Inferior parietal cortex (tissue), 1 donor: ENCODE results near the gene ZBTB7A.

Experiments used
- DNase-seq: peaks from one replicate; pipeline ENCODE4 v3.0.0-alpha.2; 2016; ENCODE audit errors: extremely low spot score

Gene ZBTB7A

DNA sequence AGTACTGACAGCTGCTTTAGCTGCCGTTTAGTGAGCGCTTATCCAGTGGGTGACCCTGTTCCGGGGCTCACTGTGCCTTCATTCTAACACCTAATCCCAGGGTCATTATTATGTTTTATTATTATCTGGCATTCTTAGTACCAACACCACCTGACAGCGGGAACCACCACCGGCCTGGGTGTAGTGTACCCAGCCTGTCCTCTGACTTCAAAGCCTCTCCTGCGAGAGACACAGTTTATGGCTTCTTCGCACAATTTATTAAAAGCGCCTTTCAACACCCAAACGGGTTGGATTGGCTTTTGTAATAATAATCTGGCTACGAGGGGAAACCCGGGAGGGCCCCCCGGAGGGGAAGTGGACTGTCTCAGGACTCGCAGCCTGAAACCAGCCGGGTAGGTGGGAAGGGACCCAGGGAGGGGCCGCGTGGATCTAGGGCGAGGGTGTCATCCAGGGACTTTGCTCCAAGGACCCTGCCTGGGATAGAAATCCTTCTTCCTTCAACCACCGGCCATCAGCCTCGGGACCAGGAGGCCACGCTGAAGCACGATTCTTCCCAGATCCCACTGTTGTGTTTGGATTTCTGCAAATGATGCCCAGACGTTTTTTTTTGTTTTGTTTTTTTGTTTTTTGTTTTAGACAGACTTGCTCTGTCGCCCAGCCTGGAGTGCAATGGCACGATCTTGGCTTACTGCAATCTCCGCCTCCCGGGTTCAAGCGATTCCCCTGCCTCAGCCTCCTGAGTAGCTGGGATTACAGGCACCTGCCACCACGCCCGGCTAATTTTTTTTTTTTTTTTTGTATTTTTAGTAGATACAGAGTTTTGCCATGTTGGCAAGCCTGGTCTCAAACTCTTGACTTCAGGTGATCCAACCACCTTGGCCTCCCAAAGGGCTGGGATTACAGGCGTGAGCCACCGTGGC is 1.6 kb upstream of the ZBTB7A start:
- no peak for DNase-seq

DNA sequence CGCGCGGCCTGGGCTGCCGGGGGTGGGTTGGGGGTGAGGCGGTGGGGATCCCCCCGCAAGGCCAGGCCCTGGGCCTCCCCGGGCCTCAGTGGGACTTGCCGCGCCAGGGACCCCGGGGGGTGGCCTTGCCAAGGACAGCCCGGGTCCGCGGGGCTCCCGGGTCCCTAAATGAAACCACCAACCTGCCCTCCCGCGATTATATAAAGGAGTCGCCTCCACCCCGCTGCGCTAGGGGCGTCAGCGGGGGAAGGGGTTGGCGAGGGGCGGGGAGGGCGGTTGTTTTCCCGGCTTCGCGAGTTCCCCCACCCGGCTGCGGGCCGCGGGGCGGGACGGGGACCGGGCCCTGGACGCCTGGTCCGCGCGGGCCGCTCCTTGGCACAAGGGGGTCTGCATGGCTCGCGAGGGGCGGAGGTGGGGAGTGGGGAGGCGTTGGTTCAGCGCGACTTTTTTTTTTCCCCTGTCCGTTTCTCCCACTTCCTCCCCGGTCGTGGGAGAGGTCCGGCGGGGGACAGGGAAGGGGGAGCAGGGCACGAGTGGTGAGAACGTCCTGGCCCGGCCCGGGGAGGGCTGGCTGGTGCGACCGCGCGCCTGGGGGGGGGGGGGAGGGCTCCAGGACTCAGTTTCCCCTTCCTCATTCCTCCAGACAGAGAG is 822 bp upstream of the ZBTB7A start:
- DNase-seq: no peak

DNA sequence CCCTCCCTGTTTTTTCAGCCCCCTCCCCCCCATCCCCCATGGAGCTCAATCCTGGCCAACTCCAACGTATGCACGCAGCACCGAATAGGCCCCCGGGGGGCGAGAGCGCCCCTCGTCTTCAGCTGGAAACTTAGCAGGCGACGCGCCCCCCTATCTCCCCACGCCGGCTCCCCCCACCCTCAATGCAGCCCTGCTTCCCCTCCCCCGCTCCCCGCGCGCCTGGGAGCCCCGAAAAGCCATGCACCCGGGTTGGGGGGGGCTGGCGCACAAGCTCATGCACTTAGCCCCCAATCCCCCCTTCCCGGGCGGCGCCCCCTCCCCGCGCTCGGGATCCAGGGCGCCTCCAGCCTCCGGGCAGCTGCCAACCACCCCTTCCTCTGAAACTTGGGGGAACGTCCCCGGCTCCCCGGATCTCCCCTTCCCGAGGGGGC is 508 bp downstream of the ZBTB7A start:
- DNase-seq: peak; percentile 39

DNA sequence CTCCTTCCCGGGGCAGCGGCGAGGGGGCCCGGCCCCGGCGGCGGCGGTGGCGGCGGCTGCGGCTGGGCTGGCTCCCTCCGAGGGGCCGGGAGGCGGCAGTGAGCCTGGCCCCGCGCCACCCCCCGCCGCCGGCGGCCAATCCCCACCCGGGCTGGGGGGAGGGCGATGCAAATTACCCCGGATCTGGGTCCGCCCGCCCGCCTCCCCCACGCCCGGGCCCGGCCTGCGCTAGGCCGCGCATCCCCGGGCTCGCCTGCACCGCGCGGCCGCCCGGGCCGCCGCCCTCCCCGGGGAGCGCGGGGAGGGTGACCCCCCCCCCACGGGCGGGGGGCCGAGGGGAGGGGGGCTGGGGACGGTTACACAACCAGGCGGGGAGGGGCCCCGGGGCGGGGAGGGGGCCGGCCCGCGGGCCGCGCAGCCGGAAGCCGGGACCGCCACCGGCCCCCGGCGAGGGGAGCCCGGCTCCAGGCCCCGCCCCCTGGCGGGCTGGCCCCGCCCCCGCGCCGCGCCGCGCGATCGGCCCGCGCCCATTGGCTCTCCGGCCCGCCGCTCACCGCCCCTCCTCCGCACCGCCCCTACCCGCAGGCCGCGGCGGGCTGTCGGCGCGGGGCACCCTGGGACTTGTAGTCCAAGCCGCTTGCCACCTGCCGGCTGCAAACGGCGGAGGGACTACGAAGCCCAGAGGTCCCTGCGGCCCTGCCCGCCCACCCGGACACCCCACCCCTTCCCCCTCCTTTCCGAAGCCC is 1.1 kb downstream of the ZBTB7A start:
- peak; percentile 88 for DNase-seq

DNA sequence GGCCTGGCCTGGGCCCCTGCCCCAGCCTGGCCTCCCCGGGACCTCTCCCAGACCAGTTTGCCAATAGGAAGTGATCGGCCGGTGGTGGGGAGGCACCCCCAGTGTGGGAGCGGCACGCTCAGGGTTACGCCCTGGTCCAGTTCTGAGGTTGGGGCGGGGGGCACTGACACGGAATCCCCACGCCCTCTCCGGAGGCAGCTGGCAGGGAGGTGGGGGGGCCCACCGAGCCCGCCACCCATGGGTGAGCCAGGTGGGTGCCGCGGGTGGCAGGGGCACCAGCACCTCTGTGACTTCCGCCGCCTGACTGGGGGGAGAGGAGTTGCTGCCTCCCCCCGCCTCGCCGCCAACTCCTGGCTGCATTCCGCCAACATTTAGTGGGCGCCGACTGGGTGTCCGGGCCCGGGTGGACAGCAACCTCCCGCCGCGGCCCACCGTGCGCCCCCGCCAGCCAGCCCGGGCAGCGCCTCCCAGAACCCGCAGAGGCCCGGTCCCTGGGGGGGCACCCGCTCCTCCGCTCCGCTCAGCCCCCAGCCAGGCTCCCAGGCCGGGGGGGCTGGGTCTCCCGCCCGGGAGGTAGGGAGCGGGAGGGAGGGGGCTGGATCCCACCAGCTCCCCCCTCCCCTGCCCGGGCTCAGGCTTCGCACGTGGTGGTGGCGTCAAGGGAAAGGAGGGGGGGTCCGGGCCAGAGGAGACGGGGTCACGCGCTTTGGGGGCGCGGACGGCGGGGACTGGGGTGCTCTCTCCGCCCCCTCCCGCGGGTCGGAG is 2.0 kb downstream of the ZBTB7A start:
- no peak for DNase-seq

DNA sequence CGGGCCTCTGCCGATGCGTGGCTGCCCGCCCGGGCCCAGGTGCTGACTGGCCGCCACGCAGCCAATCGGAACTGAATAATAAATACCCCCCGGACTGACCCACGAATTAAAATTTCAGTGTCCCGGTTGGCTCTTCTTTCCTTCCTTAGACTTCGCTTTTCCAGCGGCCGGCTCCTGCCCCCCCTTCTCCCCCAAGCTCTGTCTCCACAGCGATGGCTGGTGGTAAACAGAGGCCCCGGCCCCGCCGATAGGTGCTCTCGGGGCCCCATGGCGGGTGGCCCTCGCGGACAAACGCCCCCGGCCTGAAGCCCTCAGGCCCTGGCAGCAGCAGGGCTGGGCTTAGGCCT is 2.6 kb downstream of the ZBTB7A start:
- no peak for DNase-seq

DNA sequence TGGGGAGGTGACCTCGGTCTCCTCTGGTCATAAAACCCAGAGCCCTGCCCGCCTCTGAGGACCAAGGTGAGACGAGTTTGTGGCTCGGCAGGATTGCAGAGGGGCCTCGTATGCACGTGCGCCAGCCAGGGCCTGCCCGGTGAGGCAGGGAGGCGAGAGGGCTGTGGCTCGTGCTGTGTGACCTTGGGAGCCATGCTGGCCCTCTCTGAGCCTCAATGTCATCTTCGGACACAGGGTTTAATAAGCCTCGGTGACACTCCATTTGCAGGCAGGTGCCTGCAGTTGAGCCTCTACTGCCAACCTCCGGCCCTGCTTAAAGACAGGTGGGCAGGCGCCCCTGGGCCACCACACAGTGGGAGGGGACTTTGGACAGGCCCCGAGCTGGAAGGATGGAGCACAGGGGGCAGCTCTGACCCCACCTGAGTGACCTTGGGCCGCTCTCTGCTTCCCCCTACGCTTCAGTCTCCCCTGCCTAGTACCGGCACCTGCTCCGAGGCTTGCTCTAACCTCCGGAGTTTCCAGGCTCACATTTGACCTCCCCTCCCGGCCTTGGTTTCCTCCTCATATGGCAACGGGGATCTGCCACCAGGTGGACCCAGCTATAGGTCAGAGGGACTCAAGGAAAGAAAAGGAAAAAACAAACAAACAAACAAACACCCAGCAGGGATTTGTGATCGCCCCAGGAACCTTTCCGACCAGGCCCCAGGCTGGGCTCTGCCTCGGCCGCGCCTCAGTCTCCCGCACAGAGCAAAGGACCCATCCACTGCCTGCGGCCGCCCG is 3.1 kb downstream of the ZBTB7A start:
- DNase-seq: no peak

DNA sequence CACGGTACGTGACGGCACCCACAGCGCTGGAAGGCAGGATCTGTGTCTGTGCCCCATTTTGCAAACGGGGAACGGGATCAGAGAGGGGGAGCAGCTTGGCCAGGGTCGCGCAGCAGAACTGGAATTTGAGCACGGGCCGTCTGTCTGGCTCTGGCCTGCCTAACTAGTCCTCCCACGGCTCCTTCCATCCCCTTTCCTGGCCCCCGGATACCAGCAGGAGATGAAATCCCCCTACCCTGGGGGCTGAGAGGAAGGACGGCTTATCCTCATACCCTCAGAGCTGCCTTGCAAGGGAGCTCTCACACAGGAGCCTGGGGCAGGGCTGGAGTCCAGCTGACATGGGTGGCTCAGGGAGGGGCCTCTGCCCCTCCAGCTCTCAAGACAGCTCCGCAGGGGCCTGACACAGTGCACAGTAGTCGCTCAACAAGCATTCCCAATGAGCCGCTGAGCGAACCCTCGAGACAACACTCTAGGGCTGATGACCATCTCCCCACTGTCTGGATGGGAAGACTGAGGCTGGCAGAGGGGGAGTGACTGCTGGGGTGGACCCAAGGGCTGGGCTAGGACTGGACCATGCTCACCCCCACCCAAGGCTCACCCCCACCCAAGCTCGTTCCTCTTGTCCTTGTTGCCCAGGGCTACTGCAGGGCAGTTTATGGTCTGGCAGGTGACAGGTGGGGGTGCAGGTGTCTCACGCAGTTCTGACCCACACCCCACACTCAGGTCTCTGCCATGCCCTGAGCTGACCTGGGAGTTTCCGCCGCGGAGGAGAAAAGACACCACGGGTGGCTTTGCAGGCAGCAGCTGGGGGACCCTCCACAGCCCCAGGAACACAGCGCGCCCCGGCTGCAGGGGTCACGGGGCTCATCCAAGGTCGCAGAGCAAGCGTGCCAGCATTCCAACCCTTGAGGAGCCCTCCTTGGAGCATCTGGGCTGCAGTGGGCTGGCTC is 4.0 kb downstream of the ZBTB7A start:
- DNase-seq: no peak

DNA sequence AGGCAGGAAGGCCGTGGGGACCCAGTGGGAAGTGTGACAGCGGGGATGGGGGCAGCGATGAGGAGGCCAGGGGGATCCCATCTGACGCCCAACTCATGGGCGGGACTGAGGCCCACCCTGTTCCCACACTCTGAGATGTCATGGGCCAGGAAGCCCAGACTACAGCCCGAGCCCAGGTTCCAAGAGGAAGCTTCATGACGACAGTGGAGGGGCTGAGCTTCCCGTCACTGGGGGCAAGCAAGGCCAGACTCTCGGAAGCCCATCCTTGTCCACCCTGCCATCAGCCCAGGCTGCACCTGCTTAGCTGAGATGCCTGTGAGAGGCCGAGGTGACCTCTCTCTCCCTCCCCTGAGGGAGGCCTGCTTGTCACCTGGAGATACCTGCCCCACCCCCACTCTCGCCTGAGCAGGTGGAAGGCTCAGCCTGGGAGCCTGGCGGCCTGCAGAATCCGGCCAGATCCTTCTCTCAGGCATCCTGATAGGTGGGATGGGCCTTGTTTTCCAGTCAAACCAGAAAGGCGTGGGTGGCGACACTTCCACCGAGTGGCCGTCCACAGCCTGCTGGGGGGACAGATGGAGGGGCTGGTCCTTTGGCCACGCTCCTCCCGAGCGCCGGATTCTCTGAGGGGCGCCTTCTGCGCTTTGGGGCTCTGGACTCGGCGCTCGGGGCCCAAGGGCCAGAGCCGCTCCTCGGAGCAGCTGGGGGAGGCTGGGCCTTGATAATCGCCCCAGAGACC is 4.8 kb downstream of the ZBTB7A start:
- DNase-seq: no peak

DNA sequence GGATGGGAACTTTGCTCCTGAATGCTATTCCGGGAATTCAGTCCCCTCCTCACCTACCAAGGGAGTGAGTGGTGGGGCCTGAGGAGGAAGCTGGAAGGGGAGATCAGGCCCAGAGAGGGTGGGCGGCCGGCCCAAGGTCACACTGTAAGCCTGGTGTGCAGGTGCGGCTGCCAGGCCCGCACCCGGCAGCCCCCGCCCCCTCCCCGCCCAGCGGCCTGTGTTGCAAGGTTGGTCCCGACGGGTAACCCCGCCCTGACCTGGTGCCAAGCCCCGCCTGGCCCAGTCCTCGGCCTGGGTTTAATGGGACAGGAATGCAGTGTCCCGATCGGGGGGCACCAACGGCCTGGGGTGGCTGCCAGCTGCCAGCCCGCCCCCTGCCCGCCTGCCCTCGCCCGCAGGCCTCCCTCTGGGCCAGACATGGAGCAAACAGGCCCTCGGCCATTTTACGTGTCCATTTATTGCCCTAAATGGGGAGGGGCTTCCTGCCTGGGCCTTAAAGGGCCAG is 5.5 kb downstream of the ZBTB7A start:
- no peak for DNase-seq

DNA sequence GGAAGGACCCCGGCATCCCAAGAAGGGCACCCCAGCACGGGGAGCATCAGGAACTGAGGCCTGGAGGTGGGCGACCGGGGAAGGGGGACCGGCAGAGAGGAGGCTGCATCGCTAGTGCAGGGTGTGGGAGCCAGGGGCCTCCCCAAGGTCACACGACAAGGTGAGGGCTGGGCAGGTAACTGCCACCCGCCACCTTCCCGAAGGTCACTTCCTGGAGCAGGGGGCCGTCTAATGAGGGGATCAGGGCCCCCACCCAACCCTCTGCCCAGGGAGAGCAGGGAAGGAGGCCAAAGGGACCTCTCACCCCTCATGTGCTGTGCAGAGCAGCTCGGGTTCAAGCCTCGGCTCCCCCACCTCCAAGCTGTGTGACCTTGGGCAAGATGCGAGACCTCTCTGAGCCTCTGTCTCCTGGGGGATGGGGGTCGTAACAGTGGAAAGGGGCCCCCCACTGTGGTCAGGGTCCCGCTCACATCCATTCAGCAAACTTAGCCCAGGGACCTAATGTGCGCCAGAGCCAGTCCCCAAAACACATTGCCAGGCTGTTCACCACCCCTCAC is 6.0 kb downstream of the ZBTB7A start:
- DNase-seq: no peak

DNA sequence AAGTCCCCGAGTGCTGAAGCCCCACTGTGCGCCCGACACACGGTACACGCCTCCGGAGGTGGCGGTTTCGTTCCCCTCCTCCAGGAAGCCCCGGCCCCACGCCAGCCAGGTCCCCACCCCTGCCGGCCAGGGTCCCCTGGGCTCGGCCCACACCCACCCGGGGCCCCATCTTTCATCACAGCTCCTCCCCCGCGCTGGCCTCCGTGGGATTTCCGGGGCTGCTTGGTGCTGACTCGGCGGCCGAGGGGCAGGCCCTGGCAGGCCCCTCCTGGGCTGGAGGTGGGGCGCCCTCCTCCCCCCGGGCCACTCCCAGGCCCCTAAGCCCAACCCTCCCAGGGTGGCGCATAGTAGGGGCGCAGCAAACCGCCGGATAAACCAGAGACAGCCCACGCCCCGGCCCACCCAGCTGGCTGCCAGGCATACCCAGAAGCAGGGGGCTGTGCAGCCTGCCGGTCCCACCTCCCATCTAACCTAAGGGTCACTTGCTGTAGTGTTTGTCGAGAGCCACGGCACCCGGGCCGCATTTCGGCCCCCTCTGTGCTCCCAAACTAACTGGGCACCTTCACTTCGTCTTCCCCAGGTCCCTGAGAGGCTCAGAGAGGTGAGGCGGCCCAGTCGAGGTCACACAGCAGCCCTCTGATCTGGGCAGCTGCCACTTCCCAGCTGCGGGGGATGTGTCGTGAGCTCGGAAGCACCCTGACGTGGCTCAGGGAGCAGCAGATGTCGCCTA is 6.6 kb downstream of the ZBTB7A start:
- no peak for DNase-seq

DNA sequence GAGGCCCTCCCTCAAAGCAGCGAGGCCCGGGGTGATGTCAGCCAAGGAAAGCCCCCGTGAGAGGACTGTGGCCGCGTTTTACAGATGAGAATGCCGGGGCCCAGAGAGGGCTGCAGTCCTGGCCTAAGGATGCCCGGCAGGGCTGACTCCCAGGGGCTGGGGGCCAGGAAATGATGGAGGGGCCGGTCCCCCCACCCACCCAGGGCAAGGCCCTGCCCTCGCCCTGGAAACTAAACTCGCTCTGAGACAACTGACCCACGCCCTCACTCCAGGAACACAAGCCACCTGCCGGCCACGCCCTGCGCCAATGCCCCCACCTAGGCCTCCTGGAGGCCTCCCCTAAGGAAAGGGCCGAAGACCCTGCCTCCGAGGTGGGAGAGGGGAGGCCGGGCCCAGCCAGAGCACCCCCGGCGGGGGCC is 7.2 kb downstream of the ZBTB7A start:
- no peak for DNase-seq

DNA sequence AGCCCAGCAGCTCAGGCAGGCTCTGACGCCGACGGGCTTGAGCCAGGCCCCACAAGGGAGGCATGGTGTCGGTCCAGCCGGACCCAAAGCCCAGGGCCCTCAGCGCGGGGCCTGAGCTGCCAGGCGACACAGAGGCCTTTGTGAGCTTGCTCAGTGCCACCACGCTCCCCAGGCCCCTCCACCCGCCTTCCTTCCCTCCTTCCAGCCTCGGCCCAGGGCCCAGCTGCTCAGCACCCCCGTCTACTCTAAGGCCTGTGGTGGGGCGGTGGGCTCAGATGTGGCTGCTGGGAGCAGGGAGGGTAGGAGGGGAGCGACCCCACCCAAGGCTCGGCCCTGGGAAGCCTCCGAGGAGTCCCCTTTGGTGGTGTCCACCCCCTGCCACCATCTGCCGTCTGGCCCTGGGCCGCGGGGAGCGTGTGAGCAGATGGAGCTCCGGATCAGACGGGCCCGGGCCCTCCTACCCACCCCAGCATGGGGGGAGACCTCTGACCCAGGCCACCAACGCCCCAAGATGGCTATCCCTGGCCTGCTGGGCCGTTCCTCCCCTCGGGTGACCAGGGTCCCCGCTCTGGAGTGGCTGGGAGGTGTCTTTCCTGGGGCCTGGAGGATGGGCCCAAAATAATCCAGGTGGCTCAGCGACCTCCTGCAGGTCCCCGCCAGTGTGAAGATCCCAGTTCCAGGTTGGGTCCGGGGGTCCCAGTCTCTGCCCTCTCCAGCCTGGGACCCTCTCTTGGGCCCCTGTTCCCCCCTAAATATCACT is 7.8 kb downstream of the ZBTB7A start:
- peak; percentile 56 for DNase-seq

DNA sequence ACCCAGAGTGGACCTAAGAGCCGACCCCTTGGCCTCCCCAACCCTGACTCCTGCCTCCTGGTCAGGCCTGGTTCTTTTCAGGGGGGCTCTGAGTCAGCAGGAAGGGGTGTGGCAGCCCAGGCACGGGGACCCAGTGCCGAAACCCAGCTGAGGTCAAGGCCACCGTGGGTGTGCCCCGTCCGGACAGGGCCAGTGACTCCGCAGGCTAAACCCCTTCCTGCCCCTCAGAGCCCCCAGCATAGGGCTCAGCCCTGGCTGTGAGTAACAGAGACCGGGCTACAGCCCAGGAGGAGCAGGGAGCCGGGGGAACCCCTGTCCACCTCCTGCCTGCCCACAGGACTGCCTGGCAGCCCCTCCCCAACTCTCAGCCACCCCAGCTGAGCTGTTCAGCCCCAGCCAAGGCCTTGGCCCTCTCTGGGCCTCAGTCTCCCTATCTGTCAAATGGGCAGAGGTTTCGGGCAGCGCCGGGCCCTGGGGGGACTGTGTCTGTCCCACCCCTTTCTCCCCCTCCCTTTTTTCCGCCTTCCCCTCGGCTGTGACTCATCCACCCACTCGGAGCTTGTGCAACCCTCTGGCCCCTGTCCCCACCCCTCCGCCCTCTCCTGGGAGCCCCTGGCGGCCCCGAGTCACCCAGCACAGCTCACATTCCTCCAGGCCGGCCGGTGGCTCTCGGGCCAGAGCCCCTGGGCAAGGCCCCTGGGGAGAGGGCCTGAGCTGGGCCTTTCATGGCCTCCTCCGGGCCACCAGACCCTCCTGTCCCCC is 8.6 kb downstream of the ZBTB7A start:
- no peak for DNase-seq

DNA sequence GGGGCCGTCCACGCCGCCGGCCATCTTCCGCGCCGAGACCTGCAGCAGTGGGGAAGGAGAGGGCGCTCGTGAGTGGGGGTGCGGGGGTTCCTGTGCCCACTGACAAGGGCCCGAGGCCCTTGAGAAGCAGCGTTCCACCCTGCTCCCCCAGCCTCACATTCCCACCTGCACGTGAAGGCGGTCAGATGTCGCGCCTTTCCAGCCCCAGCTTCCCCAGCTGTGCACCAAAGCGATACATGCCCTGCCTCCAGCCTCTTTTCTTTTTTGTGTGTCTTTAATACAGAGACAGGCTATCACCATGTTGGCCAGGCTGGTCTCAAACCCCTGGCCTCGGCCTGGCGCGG is 11.5 kb downstream of the ZBTB7A start:
- no peak for DNase-seq
